HCT116 (cell line): Measurements from ENCODE around the gene DFFA. TPM values are rescaled to one million over a fixed set of nuclear protein-coding genes. Genes with fewer than 3 reads are reported as not detected.
A peak's percentile ranks its signal among the peaks of the same experiment; 100 is the strongest.

Experiments
- ATAC-seq: fragments of 200-7000 bp; cut with Tn5 transposase; 2 replicates; pipeline ENCODE4 v1.9.1; 2020; ENCODE audit warnings: mild to moderate bottlenecking, moderate library complexity
- BruUV-seq: library from RNA; stranded (reverse); fragments of 400-500 nt; replicated peaks from 2 replicates; lab custom pipeline; 2021; lab: Mats Ljungman, UMichigan
- CTCF ChIA-PET: fragments of 300-600 bp; sonication (Branson Sonifier 250); formaldehyde crosslinking; loops from one replicate; lab custom pipeline; 2021; ENCODE audit warnings: antibody characterized with exemption; lab: Charles Lee
- POLR2A ChIA-PET: fragments of 300-600, 350-600 bp; sonication (Branson Sonifier 250); formaldehyde crosslinking; loops from one replicate; lab custom pipeline; 2021; ENCODE audit warnings: antibody characterized with exemption; lab: Charles Lee
- RAD21 ChIA-PET, 2 experiments: fragments of 300-600 bp; sonication (Branson Sonifier 250); formaldehyde crosslinking; loops; one replicate each; lab custom pipeline; 2023; ENCODE audit warnings: low total read pairs in 2 of 2; ENCODE audit not compliant: uncharacterized antibody in 2 of 2, unreplicated experiment in 2 of 2, low non-redundant PET in 1 of 2; lab: Charles Lee
- DNase-seq: peaks from one replicate; pipeline ENCODE4 v3.0.0-alpha.2; 2010; ENCODE audit warnings: low read depth, low spot score
- H2AFZ ChIP-seq: fragments of 200-600 bp; shearing (Covaris generic), sonication (generic); 2 replicates; pipeline ENCODE4 v1.6.1; 2017; ENCODE audit warnings: low read depth, mixed run types, mixed read lengths, antibody characterized with exemption, low read length; ENCODE audit not compliant: poor library complexity, severe bottlenecking
- H3K27ac ChIP-seq: 2 replicates; pipeline ENCODE4 v1.5.1; 2012; ENCODE audit warnings: low read depth, low read length
- H3K27me3 ChIP-seq: fragments of 200-600 bp; sonication (generic); 2 replicates; pipeline ENCODE4 v1.6.1; 2016; ENCODE audit warnings: mixed run types, low read length, mixed read lengths; ENCODE audit not compliant: insufficient read depth
- H3K36me3 ChIP-seq, 2 experiments: fragments of 200-500 bp in 1 of 2; fragments of 200-600 bp in 1 of 2; sonication (Bioruptor generic) in 1 of 2; sonication (generic) in 1 of 2; 2 replicates each; pipeline versions ENCODE4 v1.5.1 to v1.6.1; 2014 to 2016; ENCODE audit warnings: low read length in 2 of 2, inconsistent platforms in 1 of 2, mixed read lengths in 1 of 2, mixed run types in 1 of 2; ENCODE audit not compliant: insufficient read depth in 2 of 2, control insufficient read depth in 1 of 2
- H3K4me1 ChIP-seq, 2 experiments: fragments of 200-600 bp in 1 of 2; sonication (generic) in 1 of 2; 2 replicates each; pipeline versions ENCODE4 v1.5.1 to v1.6.1; 2012 to 2017; ENCODE audit warnings: low read length in 2 of 2, inconsistent platforms in 1 of 2, mild to moderate bottlenecking in 1 of 2, mixed read lengths in 1 of 2, mixed run types in 1 of 2, moderate library complexity in 1 of 2; ENCODE audit not compliant: insufficient read depth in 2 of 2, control insufficient read depth in 1 of 2
- H3K4me2 ChIP-seq: fragments of 200-600 bp; sonication (generic); 2 replicates; pipeline ENCODE4 v1.6.1; 2017; ENCODE audit warnings: mixed run types, low read length, mixed read lengths
- H3K4me3 ChIP-seq, 2 experiments: fragments of 200-600 bp in 1 of 2; sonication (generic) in 1 of 2; replicated peaks in 1 of 2; 2 replicates each; pipeline ENCODE4 v1.5.1; 2011 to 2016; ENCODE audit warnings: low read length in 2 of 2, control low read depth in 1 of 2, low read depth in 1 of 2, mild to moderate bottlenecking in 1 of 2, mixed read lengths in 1 of 2, mixed run types in 1 of 2
- H3K79me2 ChIP-seq: fragments of 200-600 bp; sonication (generic); 2 replicates; pipeline ENCODE4 v1.6.1; 2017; ENCODE audit warnings: mild to moderate bottlenecking, mixed run types, low read length, moderate library complexity, mixed read lengths; ENCODE audit not compliant: insufficient read depth
- H3K9ac ChIP-seq: fragments of 200-600 bp; sonication (generic); 2 replicates; pipeline ENCODE4 v1.6.1; 2016; ENCODE audit warnings: low read length, mixed read lengths
- H3K9me2 ChIP-seq: fragments of 200-600 bp; sonication (generic), shearing (Covaris generic); 2 replicates; pipeline ENCODE4 v1.6.1; 2017; ENCODE audit warnings: mixed run types, mild to moderate bottlenecking, moderate library complexity; ENCODE audit not compliant: insufficient read depth
- H3K9me3 ChIP-seq, 2 experiments: fragments of 200-500 bp in 1 of 2; fragments of 200-600 bp in 1 of 2; sonication (Bioruptor generic) in 1 of 2; sonication (generic) in 1 of 2; 2 replicates each; pipeline ENCODE4 v1.6.1; 2014 to 2017; ENCODE audit warnings: low read length in 2 of 2, mixed read lengths in 2 of 2, inconsistent platforms in 1 of 2, low read depth in 1 of 2, mild to moderate bottlenecking in 1 of 2, mixed run types in 1 of 2, moderate library complexity in 1 of 2; ENCODE audit not compliant: control insufficient read depth in 1 of 2, insufficient read depth in 1 of 2
- H4K20me1 ChIP-seq: fragments of 200-600 bp; sonication (generic), shearing (Covaris generic); 2 replicates; pipeline ENCODE4 v1.6.1; 2017; ENCODE audit warnings: mixed run types, mild to moderate bottlenecking, moderate library complexity; ENCODE audit not compliant: insufficient read depth
- CTCF ChIP-seq, 3 experiments: fragments of 200-600 bp in 1 of 3; sonication (generic) in 1 of 3; IDR thresholded peaks in 2 of 3; conservative IDR thresholded peaks in 1 of 3; 2 replicates each; pipeline ENCODE4 v1.5.1; 2012 to 2017; ENCODE audit warnings: low read depth in 2 of 3, low read length in 2 of 3, antibody characterized with exemption in 1 of 3, borderline replicate concordance in 1 of 3, control low read depth in 1 of 3, mild to moderate bottlenecking in 1 of 3, mixed read lengths in 1 of 3, mixed run types in 1 of 3, moderate library complexity in 1 of 3; ENCODE audit not compliant: insufficient read depth in 1 of 3
- EGR1 ChIP-seq: IDR thresholded peaks from 2 replicates; pipeline ENCODE4 v1.6.1; 2012; ENCODE audit warnings: low read depth
- ELF1 ChIP-seq: IDR thresholded peaks from 2 replicates; pipeline ENCODE4 v1.6.1; 2012; ENCODE audit warnings: low read depth, borderline replicate concordance
- FOSL1 ChIP-seq: IDR thresholded peaks from 2 replicates; pipeline ENCODE4 v1.6.1; 2012; ENCODE audit warnings: low read depth
- JUND ChIP-seq: IDR thresholded peaks from 2 replicates; pipeline ENCODE4 v1.6.1; 2012
- MAX ChIP-seq: IDR thresholded peaks from 2 replicates; pipeline ENCODE4 v1.6.1; 2012
- POLR2A ChIP-seq: IDR thresholded peaks from 2 replicates; pipeline ENCODE4 v1.7.0; 2011; ENCODE audit warnings: borderline replicate concordance; ENCODE audit not compliant: insufficient read depth, insufficient read length; ENCODE audit errors: extremely low read depth
- POLR2AphosphoS5 ChIP-seq: IDR thresholded peaks from 2 replicates; pipeline ENCODE4 v1.6.1; 2011; ENCODE audit warnings: mild to moderate bottlenecking, low read depth, low read length, moderate library complexity
- RAD21 ChIP-seq: IDR thresholded peaks from 2 replicates; pipeline ENCODE4 v1.6.1; 2012; ENCODE audit warnings: low read depth, mild to moderate bottlenecking
- SRF ChIP-seq: IDR thresholded peaks from 2 replicates; pipeline ENCODE4 v1.6.1; 2012; ENCODE audit warnings: low read depth
- TCF7L2 ChIP-seq: IDR thresholded peaks from 2 replicates; pipeline ENCODE4 v1.7.0; 2011; ENCODE audit warnings: borderline replicate concordance, inconsistent platforms; ENCODE audit not compliant: insufficient read depth, insufficient read length; ENCODE audit errors: extremely low read depth
- YY1 ChIP-seq: IDR thresholded peaks from 2 replicates; pipeline ENCODE4 v1.6.1; 2011; ENCODE audit warnings: low read length, low read depth, moderate library complexity, mild to moderate bottlenecking; ENCODE audit not compliant: insufficient replicate concordance; ENCODE audit errors: extremely low read depth
- ZFX ChIP-seq: fragments of 450-650 bp; IDR thresholded peaks from 2 replicates; pipeline ENCODE4 v1.6.1; 2017
- ZNF274 ChIP-seq: fragments of 200-500 bp; sonication (Bioruptor generic); IDR thresholded peaks from 2 replicates; pipeline ENCODE4 v1.6.1; 2014; ENCODE audit warnings: mild to moderate bottlenecking, low read depth, low read length, inconsistent platforms
- intact Hi-C: fragments of 100-400 bp; cut with micrococcal nuclease; formaldehyde crosslinking; loops from 2 replicates; pipeline ENCODE4 v1.10.0; 2022
- total RNA-seq: library from RNA; stranded (reverse); gene quantifications from one replicate; pipeline ENCODE4 v1.2.1, GENCODE V29; 2021; ENCODE audit not compliant: unreplicated experiment

DFFA gene
- total RNA-seq, 1 experiment from 2014 or later: 67.7 TPM

- H3K27ac ChIP-seq: no peak overlapping the region
- ChIA-PET CTCF (interaction anchor here (1.0 to 2.9 kb wide), 12 partner anchors 9 to 605 kb away, joined by 3 to 25 read pairs (median 4); partner anchors contain the start of genes CENPS and EXOSC10), RAD21 (interaction anchor here in 1 of 2 experiments (0.6 to 1.5 kb wide), 2 partner anchors 64 to 76 kb away, joined by 3 to 5 read pairs; partner anchors contain the start of gene CENPS), POLR2A (interaction anchor here (1.0 kb wide), 1 partner anchor 64 kb away, joined by 3 read pairs; the partner anchor contains the start of gene CENPS)
- H3K9me2 ChIP-seq: no peaks in the 10 kb centered on the region
- no peaks in the 10 kb centered on the region for H3K9me3 ChIP-seq
- H3K4me1 ChIP-seq: peaks cover 0 to 8% of the 10 kb centered on the region in 2 experiments; a peak in 3 of 4 replicates
- H3K4me2 ChIP-seq: no peak overlapping the region
- H2AFZ ChIP-seq: no peak overlapping the region
- H3K27me3 ChIP-seq: no peaks in the 10 kb centered on the region
- ATAC-seq (peak; percentile 49), DNase-seq (no peak)
- no peak overlapping the region for H3K9ac ChIP-seq
- H3K36me3 ChIP-seq: peaks cover 0 to 7% of the 10 kb centered on the region in 2 experiments; a peak in 1 of 4 replicates
- TF ChIP-seq TCF7L2 (no peak), CTCF (IDR thresholded peaks at IDR 0.05 in 2 of 3, conservative IDR thresholded peaks at IDR 0.05 in 1 of 3; ENCODE audit: borderline replicate concordance in 1 of 3, insufficient read depth in 1 of 3, low read depth in 2 of 3, low read length in 2 of 3) (no peak), POLR2A (no peak)
- intact Hi-C loops: loop anchor here (1.0 kb wide), 1 partner anchor 64 kb away; the partner anchor contains the start of gene CENPS
- no peak overlapping the region for H3K4me3 ChIP-seq
- peaks cover 5% of the 10 kb centered on the region; the same call in 1 of the 2 replicates for H4K20me1 ChIP-seq
- peaks cover 97% of the 10 kb centered on the region for H3K79me2 ChIP-seq
- BruUV-seq: no TSS peak
These were observed 22.1 kb upstream of the DFFA start for GRCh38 chr1:10494418-10494753.

- H3K4me3 ChIP-seq: no peak overlapping the region
- no peak overlapping the region for H3K4me2 ChIP-seq
- H3K9me3 ChIP-seq: no peaks in the 10 kb centered on the region
- no peaks in the 10 kb centered on the region for H3K27me3 ChIP-seq
- peaks cover 97% of the 10 kb centered on the region for H3K79me2 ChIP-seq
- peaks cover 0 to 8% of the 10 kb centered on the region in 2 experiments; a peak in 3 of 4 replicates for H3K4me1 ChIP-seq
- BruUV-seq: no TSS peak
- ChIA-PET CTCF (interaction anchor here (2.4 kb wide), 1 partner anchor 60 kb away, joined by 7 read pairs; the partner anchor contains the start of gene CENPS), POLR2A (no interaction called here), RAD21 (no interaction called here)
- H4K20me1 ChIP-seq: peaks cover 5% of the 10 kb centered on the region; the same call in 1 of the 2 replicates
- H2AFZ ChIP-seq: no peak overlapping the region
- no peaks in the 10 kb centered on the region for H3K9me2 ChIP-seq
- intact Hi-C loops: no loop called here
- H3K36me3 ChIP-seq: no peaks in the 10 kb centered on the region
- no peak overlapping the region for H3K27ac ChIP-seq
- DNase-seq (no peak), ATAC-seq (no peak)
- no peak overlapping the region for H3K9ac ChIP-seq
- TF ChIP-seq SRF (no peak), CTCF (IDR thresholded peaks at IDR 0.05 in 2 of 3, conservative IDR thresholded peaks at IDR 0.05 in 1 of 3; ENCODE audit: borderline replicate concordance in 1 of 3, insufficient read depth in 1 of 3, low read depth in 2 of 3, low read length in 2 of 3) (no peak), ZNF274 (no peak), POLR2A (no peak), POLR2AphosphoS5 (no peak), FOSL1 (no peak), YY1 (no peak), ZFX (no peak), MAX (no peak), RAD21 (no peak), ELF1 (no peak), JUND (no peak), EGR1 (no peak)
These were observed 18.1 kb upstream of the DFFA start for GRCh38 chr1:10490286-10490970.
